RWPE2 (cell line): ENCODE measurements around the gene KRTAP10-3.
"Not testable (repeated sequence)": the region's sequence is repeated elsewhere in the genome, so short reads cannot be mapped to it uniquely, and the experiment has no call there.

ENCODE experiments used
- ATAC-seq: fragments of 200-7000 bp; cut with Tn5 transposase; 3 replicates; pipeline ENCODE4 v1.9.1; 2021; ENCODE audit warnings: low read depth
- DNase-seq: peaks from one replicate; pipeline ENCODE4 v3.0.0-alpha.2; 2020; ENCODE audit warnings: low spot score
- H3K27ac ChIP-seq: fragments of 450-650 bp; 2 replicates; pipeline ENCODE4 v1.5.1; 2017; ENCODE audit warnings: mild to moderate bottlenecking; ENCODE audit not compliant: poor library complexity, severe bottlenecking
- H3K27me3 ChIP-seq: fragments of 250-450 bp; sonication (Bioruptor Pico); 2 replicates; pipeline ENCODE4 v1.5.1; 2021; ENCODE audit warnings: mild to moderate bottlenecking, moderate library complexity; ENCODE audit not compliant: insufficient read depth, poor library complexity, severe bottlenecking
- H3K36me3 ChIP-seq: fragments of 250-450 bp; sonication (Bioruptor Pico); 2 replicates; pipeline ENCODE4 v1.5.1; 2020; ENCODE audit warnings: low read depth, mild to moderate bottlenecking, moderate library complexity
- H3K4me1 ChIP-seq: fragments of 250-450 bp; sonication (Bioruptor Pico); 2 replicates; pipeline ENCODE4 v1.5.1; 2021; ENCODE audit warnings: mild to moderate bottlenecking, moderate library complexity; ENCODE audit not compliant: insufficient read depth, poor library complexity, severe bottlenecking
- H3K4me3 ChIP-seq: fragments of 250-450 bp; sonication (Bioruptor Pico); 2 replicates; pipeline ENCODE4 v1.5.1; 2021; ENCODE audit warnings: mild to moderate bottlenecking, moderate library complexity; ENCODE audit not compliant: severe bottlenecking
- H3K9me3 ChIP-seq: fragments of 250-450 bp; sonication (Bioruptor Pico); 2 replicates; pipeline ENCODE4 v1.5.1; 2021; ENCODE audit warnings: mild to moderate bottlenecking, moderate library complexity; ENCODE audit not compliant: severe bottlenecking
- CTCF ChIP-seq: fragments of 450-650 bp; IDR thresholded peaks from one replicate; pipeline ENCODE4 v1.5.1; 2017; ENCODE audit warnings: mild to moderate bottlenecking, moderate library complexity; ENCODE audit not compliant: poor library complexity, severe bottlenecking

The KRTAP10-3 gene

GRCh38 chr21:44592446-44593311, 34.1 kb upstream of the KRTAP10-3 start, which contains the start of gene KRTAP10-6:
KRTAP10-6 (minus strand) TSS chr21:44592505; CDS start chr21:44592484, 21 bp downstream.
- H3K4me1 ChIP-seq = no peaks in the 10 kb centered on the region
- no peaks in the 10 kb centered on the region for H3K9me3 ChIP-seq
- H3K4me3 ChIP-seq = no peak within 1 kb of the TSS
- DNase-seq = no peak
- ATAC-seq = no peak
- H3K36me3 ChIP-seq = no peaks in the 10 kb centered on the region
- no peaks in the 10 kb centered on the region for H3K27me3 ChIP-seq
- no peak within 1 kb of the TSS for H3K27ac ChIP-seq
- no peak for TF ChIP-seq CTCF

- not testable (repeated sequence) for H3K9me3 ChIP-seq, H3K36me3 ChIP-seq, H3K4me3 ChIP-seq, H3K27me3 ChIP-seq, DNase-seq, ATAC-seq, H3K4me1 ChIP-seq, H3K27ac ChIP-seq
Measured at GRCh38 chr21:44591801-44592130, 33.2 kb upstream of the KRTAP10-3 start.

GRCh38 chr21:44590897-44591800, 32.6 kb upstream of the KRTAP10-3 start:
- not testable (repeated sequence) for H3K4me3 ChIP-seq, H3K4me1 ChIP-seq, H3K27ac ChIP-seq, H3K9me3 ChIP-seq, DNase-seq, ATAC-seq, H3K36me3 ChIP-seq, H3K27me3 ChIP-seq

- no peak overlapping the region for H3K4me3 ChIP-seq
- H3K4me1 ChIP-seq = no peaks in the 10 kb centered on the region
- no peak overlapping the region for H3K27ac ChIP-seq
- no peak for ATAC-seq
- TF ChIP-seq CTCF = no peak
- H3K9me3 ChIP-seq = no peaks in the 10 kb centered on the region
- no peaks in the 10 kb centered on the region for H3K36me3 ChIP-seq
- peaks cover 8% of the 10 kb centered on the region for H3K27me3 ChIP-seq
- no peak for DNase-seq
Measured at GRCh38 chr21:44590311-44590721, 31.7 kb upstream of the KRTAP10-3 start.

GRCh38 chr21:44589586-44590305, 31.2 kb upstream of the KRTAP10-3 start:
- ATAC-seq = no peak
- no peak overlapping the region for H3K27ac ChIP-seq
- DNase-seq = no peak
- no peaks in the 10 kb centered on the region for H3K4me1 ChIP-seq
- TF ChIP-seq CTCF = no peak
- no peaks in the 10 kb centered on the region for H3K36me3 ChIP-seq
- no peak overlapping the region for H3K4me3 ChIP-seq
- no peaks in the 10 kb centered on the region for H3K9me3 ChIP-seq
- peaks cover 11% of the 10 kb centered on the region for H3K27me3 ChIP-seq
